GM12801 (cell line): ENCODE results near the gene ALOX15B.

ENCODE experiments used
- TF ChIP-seq, protein P1 (sequence below): IDR thresholded peaks from one replicate; pipeline ENCODE4 v1.5.1; 2011; ENCODE audit warnings: control low read depth; ENCODE audit not compliant: insufficient read length; ENCODE audit errors: extremely low read depth

ALOX15B gene

DNA sequence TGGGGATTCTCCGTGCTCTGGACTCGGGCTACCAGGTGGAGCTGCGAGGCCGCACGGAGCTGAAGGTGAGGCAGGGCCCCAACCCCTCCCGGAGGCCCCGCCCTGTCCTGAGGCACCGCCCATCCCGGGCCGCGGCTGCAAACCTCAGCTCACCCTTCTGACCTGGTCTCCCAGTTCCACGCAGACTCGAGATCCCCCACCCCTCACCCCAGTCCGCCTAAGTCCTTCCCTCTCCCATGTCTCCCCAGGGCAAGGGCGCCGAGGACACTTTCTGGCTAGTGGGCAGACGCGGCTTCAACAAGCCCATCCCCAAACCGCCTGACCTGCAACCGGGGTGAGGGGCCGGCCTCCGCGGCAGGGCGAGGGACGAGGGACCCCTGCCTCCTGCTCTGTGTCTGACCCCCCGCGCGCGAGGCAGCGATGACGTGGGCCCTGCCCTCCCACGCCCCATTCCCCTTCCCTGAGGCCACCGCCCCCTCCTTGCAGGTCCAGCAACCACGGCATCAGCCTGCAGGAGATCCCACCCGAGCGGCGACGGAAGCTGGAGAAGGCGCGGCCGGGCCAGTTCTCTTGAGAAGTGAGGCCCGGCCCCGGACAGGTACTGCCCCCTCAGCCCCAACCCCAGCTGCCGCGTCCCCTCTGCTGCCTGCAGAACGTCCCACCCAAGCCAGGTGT lies 22.8 kb upstream of the ALOX15B start:
- TF ChIP-seq, protein P1, sequence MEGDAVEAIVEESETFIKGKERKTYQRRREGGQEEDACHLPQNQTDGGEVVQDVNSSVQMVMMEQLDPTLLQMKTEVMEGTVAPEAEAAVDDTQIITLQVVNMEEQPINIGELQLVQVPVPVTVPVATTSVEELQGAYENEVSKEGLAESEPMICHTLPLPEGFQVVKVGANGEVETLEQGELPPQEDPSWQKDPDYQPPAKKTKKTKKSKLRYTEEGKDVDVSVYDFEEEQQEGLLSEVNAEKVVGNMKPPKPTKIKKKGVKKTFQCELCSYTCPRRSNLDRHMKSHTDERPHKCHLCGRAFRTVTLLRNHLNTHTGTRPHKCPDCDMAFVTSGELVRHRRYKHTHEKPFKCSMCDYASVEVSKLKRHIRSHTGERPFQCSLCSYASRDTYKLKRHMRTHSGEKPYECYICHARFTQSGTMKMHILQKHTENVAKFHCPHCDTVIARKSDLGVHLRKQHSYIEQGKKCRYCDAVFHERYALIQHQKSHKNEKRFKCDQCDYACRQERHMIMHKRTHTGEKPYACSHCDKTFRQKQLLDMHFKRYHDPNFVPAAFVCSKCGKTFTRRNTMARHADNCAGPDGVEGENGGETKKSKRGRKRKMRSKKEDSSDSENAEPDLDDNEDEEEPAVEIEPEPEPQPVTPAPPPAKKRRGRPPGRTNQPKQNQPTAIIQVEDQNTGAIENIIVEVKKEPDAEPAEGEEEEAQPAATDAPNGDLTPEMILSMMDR: no peak

DNA sequence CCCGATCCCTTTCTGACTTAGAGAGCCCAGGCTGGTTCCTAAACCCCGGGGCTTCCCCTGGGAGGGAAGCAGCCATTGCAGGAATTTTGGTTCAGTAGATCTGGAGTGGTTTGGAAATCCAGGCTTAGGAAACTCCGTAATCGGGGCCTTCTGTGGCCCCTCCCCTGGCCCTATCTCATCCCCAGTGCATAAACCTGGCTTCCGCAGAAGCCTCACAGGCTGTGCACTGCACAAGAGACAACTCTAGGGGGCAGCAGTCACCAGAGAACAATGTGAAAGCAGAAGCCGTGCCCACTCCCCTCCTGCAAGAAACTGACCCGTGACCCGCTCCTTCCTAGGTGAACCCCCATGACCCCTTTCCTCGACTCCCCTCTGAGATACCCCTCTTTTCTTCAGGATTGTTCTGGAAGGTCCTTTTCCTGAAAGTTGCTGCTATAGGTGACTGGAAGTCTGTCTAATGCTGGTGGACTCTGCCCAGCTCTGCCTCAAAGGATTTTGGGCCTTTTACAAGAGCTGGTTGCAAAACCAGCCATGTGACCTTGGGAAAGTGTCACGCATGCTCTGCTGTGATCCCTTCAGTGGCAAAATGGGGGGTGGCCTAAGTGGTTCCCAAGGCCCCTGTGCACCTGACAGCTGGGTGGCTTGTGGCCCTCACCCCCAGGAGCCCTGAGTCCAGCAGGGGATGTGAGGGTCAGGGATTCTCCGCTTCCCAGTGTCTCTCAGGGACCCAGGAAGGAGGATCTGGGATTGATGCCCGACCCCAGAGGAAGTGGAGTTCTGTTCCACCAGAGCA lies 22.0 kb upstream of the ALOX15B start:
- TF ChIP-seq, protein P1: no peak

DNA sequence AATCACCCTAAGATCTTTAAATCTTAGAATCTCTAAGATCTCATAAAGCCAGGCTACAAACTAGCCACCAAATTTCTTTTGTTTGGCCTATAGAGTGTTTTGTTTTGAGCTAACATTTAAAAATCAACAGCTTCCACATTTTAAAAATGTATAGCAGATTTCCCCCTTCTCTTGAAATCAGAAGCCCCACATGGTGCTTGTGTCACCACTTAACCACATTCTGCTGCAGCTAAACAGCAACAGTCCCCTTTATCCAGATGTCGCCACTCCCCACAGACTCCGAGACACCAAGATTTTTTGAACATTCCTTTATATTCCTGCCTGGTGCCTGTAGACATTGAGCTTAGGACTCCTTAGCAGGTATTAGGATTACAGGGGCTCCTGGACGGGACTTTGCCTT lies 20.4 kb upstream of the ALOX15B start:
- TF ChIP-seq, protein P1: no peak

DNA sequence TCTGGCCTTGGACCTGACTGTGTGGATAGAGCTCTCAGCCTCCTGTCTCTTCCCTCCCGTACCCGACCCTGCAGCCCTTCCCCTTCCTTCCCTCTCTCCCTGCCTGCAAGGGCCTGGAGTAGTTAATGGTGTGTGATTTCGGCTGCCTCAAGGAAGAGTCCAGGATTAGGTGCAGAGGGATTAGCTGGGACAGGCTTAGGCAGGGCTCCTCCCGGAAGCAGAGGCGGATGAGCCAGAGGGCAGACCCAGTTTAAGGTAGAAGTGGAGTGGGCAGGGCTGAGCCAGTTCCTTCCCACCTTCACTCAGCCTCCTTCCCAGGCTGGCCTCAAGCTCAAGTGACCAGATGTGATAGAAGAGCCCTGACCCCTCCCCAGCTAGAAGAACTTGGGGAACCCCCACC lies 19.7 kb upstream of the ALOX15B start:
- TF ChIP-seq, protein P1: no peak

DNA sequence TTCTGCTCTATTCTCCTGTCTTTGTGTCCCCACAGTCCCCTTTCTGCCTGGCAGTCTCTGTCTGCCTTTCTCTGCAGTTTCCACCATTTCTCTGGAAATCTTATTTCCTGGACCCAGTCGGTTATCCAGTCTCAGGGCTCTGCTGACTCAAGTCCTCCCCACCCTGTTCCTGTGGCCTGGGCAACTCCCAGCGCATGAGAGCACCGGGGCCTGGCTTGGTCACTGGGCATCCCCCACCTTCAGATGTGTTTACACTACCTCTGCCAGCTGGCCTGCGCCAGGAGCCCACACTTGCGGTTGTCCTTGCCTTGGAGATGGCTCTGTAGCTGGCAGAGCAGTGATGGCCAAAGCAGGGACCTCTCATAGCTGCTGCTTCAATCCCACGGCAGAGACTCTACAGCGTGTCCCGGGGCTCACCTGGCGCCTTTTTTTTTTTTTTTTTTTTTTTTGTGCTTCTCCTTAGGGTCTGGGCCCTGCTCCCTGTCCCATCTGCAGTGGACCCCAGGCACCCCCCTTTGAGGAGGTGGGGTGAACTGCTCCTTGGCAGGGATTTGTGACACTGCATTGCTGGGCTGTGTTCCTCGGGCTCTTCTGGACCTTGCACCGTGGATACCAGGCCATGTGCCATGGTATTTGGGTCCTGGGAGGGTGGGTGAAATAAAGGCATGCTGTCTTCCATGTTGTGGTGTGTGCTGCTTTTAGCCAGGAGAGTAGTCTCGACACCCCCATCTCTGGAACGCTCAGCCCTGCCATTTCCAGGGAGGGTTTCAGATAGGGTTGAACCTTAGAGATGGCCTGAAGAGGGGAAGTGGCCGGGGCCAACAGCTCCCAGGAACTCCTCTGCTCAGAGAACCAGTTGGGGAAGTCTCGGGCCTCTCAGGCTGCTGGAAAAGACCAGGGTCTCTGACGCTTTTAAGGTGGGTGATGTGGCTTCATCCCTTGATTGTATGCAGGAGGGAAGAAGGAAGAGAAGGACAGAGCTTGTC lies 18.9 kb upstream of the ALOX15B start:
- TF ChIP-seq, protein P1: no peak

DNA sequence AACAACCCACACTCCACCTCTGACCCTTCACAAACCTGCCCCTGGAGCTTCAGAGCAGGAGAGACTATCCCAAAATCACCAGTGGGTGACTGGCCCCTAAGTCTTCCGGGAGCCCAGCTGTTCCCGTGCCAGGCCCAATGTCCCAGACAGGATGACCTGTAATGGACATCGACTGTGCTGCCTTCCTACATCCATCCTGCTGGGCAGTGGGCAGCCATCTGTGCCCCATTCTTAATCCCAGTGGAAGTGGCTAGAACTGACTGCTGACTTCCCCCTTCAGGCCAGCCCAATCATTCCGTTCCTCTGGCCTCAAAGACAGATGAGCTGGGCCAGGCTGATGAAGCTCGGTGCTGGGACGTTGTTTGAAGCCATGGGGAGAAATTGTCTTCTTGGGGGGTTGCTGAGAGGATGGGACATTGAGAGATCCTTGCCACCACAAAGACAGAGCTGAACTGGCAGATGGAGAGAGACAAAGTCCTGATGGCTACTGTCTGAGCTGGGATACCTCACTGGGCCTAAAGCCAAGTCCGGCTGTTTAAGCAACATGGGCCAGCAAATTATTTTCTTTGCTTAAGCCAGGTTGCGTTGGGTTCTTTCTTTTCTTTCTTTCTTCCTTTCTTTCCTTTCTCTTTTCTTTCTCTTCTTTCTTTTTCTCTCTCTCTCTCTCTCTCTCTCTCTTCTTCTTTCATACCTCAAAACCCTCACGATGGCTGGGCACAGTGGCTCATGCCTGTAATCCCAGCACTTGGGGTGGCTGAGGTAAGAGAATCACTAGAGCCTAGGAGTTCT lies 17.9 kb upstream of the ALOX15B start:
- TF ChIP-seq, protein P1: no peak
